Measurements from ENCODE around the gene E2F1.

The E2F1 gene

DNA sequence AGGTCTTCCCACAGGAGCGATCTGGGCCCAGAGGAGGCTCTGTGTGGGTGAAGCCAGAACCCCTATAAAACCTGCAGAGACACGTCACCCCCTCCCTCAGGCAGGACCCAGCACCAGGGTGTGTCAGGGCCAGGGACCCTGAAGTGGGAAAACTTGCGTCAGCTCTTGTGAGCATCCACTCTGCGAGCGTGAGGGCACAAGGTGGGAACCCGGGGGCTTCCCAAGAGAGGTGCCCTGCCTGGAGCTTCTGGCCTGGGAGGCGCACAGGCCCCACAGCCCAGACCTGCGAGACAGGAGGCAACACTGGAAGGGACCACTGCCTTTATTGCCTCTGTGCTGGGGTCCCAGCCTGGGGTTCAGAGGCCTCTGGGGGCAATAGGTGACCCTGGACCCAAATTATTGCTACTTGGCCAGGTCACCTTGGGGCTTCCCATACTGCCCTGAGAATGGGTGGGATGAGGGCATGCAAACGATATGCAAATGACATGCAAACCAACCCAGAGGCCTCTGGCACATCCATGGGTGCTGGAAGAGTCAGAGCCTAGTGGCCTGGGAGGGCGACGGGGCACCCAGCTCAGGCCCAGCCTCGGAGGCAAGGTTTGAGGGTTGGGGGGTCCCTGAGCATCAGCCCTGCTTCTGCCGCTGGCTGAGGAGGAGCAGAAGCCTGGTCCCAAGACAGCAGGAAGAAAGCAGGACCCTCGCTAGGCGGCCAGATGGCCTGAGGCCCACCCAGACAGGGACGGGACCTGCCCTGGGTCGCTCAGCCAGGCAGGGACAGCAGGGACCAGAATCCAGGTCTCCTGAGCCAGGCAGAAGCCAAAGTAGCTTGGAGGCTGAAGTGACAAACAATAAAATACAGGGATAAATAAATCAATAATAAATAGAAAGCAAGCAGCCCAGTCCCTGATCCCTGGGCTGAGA is 29.1 kb downstream of the E2F1 start:
- Histone ChIP-seq H3K4me3 (ENCODE audit: low read depth in 1 of 2, low read length in 2 of 2) (no peak overlapping the region), H2AFZ (ENCODE audit: low read depth, low read length) (no peak overlapping the region), H3K27ac (ENCODE audit: low read length) (no peak overlapping the region), H3K4me1 (ENCODE audit: insufficient read depth, low read length) (no peaks in the 10 kb centered on the region), H3K9me3 (ENCODE audit: insufficient read depth, low read length, severe bottlenecking) (no peaks in the 10 kb centered on the region), H3K27me3 (ENCODE audit: insufficient read depth, low read length, poor library complexity) (no peaks in the 10 kb centered on the region), H4K20me1 (ENCODE audit: insufficient read depth, low read length) (no peaks in the 10 kb centered on the region), H3K4me2 (ENCODE audit: insufficient read depth, low read length) (no peak overlapping the region), H3K79me2 (ENCODE audit: insufficient read depth, low read length) (no peaks in the 10 kb centered on the region), H3K9ac (ENCODE audit: low read depth, low read length) (no peak overlapping the region), H3K36me3 (ENCODE audit: insufficient read depth, low read length) (peaks cover 3% of the 10 kb centered on the region; the same call in 1 of the 2 replicates)
- ATAC-seq (ENCODE audit: insufficient read depth, low read depth) (no peak), DNase-seq (no peak)
- TF ChIP-seq CTCF (IDR thresholded peaks at IDR 0.05; ENCODE audit: borderline replicate concordance, extremely low read depth, low read length, poor library complexity, severe bottlenecking) (no peak), EZH2 (IDR thresholded peaks at IDR 0.05; ENCODE audit: borderline replicate concordance, low read depth, low read length, severe bottlenecking) (no peak)

- Histone ChIP-seq H2AFZ (ENCODE audit: low read depth, low read length) (no peak overlapping the region), H4K20me1 (ENCODE audit: insufficient read depth, low read length) (no peaks in the 10 kb centered on the region), H3K4me1 (ENCODE audit: insufficient read depth, low read length) (no peaks in the 10 kb centered on the region), H3K4me2 (ENCODE audit: insufficient read depth, low read length) (no peak overlapping the region), H3K9ac (ENCODE audit: low read depth, low read length) (no peak overlapping the region), H3K4me3 (ENCODE audit: low read depth in 1 of 2, low read length in 2 of 2) (no peak overlapping the region), H3K27ac (ENCODE audit: low read length) (no peak overlapping the region), H3K9me3 (ENCODE audit: insufficient read depth, low read length, severe bottlenecking) (no peaks in the 10 kb centered on the region), H3K27me3 (ENCODE audit: insufficient read depth, low read length, poor library complexity) (no peaks in the 10 kb centered on the region), H3K79me2 (ENCODE audit: insufficient read depth, low read length) (no peaks in the 10 kb centered on the region), H3K36me3 (ENCODE audit: insufficient read depth, low read length) (peaks cover 3% of the 10 kb centered on the region; the same call in 1 of the 2 replicates)
- DNase-seq, result no peak
- ATAC-seq (ENCODE audit: insufficient read depth, low read depth), result no peak
- TF ChIP-seq EZH2 (IDR thresholded peaks at IDR 0.05; ENCODE audit: borderline replicate concordance, low read depth, low read length, severe bottlenecking) (no peak), CTCF (IDR thresholded peaks at IDR 0.05; ENCODE audit: borderline replicate concordance, extremely low read depth, low read length, poor library complexity, severe bottlenecking) (no peak)
Measured at GRCh38 chr20:33656010-33656782, 30.0 kb downstream of the E2F1 start.

DNA sequence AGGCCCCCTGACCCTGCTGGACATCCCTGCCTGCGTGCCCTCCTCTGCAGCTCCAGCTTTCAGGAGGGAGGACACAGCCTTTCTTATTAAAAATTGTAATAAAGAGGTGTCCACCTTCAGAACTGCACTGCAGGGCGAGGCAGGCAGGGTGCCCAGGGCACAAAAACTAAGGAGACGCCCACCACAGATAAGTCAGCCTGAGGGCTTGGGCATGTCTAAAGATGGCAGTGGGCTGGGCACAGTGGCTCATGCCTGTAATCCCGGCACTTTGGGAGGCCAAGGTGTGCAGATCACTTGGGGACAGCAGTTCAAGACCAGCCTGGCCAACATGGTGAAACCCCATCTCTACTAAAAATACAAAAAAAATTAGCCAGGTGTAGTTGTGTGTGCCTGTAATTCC is 31.0 kb downstream of the E2F1 start:
- Histone ChIP-seq H2AFZ (ENCODE audit: low read depth, low read length) (no peak overlapping the region), H3K4me2 (ENCODE audit: insufficient read depth, low read length) (no peak overlapping the region), H3K9me3 (ENCODE audit: insufficient read depth, low read length, severe bottlenecking) (no peaks in the 10 kb centered on the region), H3K27me3 (ENCODE audit: insufficient read depth, low read length, poor library complexity) (no peaks in the 10 kb centered on the region), H3K9ac (ENCODE audit: low read depth, low read length) (no peak overlapping the region), H3K36me3 (ENCODE audit: insufficient read depth, low read length) (peaks cover 3% of the 10 kb centered on the region; the same call in 1 of the 2 replicates), H3K79me2 (ENCODE audit: insufficient read depth, low read length) (no peaks in the 10 kb centered on the region), H3K27ac (ENCODE audit: low read length) (no peak overlapping the region), H3K4me1 (ENCODE audit: insufficient read depth, low read length) (no peaks in the 10 kb centered on the region), H4K20me1 (ENCODE audit: insufficient read depth, low read length) (no peaks in the 10 kb centered on the region), H3K4me3 (ENCODE audit: low read depth in 1 of 2, low read length in 2 of 2) (no peak overlapping the region)
- DNase-seq, result no peak
- TF ChIP-seq EZH2 (IDR thresholded peaks at IDR 0.05; ENCODE audit: borderline replicate concordance, low read depth, low read length, severe bottlenecking) (no peak), CTCF (IDR thresholded peaks at IDR 0.05; ENCODE audit: borderline replicate concordance, extremely low read depth, low read length, poor library complexity, severe bottlenecking) (no peak)
- ATAC-seq (ENCODE audit: insufficient read depth, low read depth), result no peak

Measured in DND-41 (cell line).